Kasumi-1 (cell line): ENCODE data around the gene DNAJC5.
A peak's percentile ranks its signal among the peaks of the same experiment; 100 is the strongest.
"Not testable (repeated sequence)": the region's sequence is repeated elsewhere in the genome, so short reads cannot be mapped to it uniquely, and the experiment has no call there.

Experiments
- DNase-seq, 2 experiments: peaks; one replicate each; lab custom pipeline; 2025; lab: John Stamatoyannopoulos, UW

DNAJC5 gene

DNA sequence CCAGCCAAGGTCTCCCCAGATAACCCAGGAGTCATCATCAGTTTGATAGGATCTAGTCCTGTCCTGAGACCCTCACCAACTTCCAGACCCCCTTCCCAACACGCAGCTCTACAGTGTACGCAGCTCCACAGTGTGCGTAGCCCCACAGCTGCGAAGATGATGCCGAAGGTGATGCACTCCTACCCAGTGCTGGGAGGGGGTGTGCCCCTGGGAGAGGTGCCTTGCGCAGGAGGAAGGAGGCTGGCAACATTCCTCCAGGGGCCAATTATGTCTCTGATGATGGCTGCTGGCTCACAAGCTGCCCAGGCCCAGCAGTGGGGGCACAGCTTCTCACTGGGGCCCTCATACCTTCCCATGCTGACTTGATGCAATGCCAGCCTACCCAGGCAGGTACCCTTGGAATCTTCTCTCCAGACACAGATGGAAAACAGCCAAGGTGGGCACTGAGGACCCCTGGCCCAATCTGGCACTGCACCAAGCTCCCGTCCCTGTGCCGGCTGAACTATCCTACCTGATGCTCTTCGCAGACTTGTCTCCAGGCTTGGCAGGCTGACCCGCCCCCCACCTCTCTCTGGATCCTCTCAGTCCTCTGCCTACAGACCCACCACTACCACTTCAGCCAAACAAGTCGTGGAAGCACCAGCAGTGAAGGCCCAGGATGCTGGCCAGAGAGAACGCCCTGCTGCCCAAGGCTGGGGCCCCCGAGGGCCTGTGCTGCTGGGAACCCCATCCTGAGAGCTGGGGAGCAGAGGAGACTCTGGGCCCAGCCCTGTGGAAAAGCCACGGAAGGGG, 73.4 kb downstream of the DNAJC5 start:
- DNase-seq: no peak

DNA sequence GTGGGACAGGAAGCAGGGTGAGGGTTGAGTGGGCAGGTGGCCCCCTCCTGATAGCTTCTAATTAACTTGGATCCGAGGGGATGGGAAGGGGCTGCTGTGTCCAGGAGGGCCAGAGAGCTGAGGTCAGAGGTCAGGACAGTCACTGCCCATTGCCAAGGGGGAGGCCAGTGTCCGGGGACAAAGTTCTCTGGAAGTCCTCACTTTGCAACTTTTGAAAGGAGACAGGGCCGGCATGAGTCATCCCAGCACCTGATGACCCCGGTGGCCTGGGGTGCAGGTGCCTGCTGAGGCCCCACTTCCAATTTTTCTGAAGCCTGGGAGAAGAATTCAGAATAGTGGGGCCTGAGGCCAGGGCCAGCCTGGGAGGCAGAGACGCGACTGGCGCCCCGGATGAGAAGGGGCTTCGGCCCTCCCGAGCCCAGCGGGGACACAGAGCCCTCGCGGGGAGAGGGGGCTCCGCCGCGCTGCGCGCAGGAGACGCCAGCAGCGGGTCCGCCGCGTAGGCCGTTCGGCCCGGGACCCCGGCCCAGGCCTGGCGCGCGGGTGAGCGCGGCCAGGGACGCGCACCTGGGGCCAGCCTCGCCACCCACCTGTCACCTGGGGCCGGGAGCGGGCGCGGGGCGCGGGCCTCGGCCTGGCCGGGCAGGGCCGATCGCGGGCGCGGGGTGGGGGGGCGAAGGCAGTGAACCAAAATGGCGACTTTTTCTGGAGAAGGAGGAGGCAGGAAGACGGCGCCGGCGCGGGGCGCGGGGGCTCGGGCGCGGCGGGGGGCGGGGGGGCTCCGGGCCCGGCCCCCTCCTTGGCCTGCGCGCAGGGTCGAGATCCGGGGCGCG, 74.2 kb downstream of the DNAJC5 start:
- DNase-seq: no peak

DNA sequence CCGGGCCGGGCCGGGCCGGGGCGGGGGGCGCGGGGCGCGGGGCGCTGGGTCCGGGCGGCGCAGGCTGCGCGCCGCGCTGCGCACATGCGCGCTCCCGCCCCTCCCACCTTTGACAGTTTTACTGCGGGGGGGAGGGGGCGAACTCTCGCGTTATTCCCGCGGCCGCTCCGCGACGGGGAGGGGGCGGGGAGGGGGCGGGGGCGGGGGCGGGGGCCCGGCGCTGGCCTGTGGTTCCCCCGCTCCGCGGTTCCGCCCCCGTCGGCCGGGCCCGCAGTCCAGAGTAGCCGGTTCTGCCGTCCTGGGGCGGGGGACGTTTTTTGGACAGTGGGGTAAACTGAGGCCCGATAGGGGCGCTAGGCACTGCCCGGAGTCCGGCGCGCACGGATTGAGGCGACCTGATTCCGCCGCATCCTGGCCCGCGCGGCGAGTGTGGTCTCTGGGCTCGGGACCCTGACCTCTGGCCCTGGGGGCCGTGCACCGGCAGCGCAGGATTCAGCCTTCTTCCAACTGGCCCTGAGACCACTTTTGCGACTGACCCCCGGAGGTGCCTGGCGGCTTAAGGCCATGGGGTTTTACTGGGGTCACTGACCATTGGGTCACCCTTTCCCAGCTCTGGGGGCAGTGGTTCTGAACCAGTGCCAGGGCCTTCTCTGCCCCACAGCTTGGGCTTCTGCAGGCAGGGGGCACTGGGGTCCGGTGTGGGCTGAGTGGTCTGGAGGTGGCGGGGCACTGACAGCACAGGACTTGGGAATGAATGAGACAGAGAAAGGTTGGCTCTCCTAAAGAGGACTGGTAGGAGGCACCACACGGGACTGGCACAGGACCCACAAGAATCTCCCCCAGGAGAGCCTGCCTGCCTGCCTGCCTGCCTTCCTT, 75.2 kb downstream of the DNAJC5 start, which contains the start of gene ZNF512B:
Gene ZNF512B, minus strand, starts transcription at position 93 of the 876 bp plus-strand sequence. CDS start 1,980 bp downstream, outside the sequence.
- no peak for DNase-seq

GRCh38 chr20:63970714-63971431, 75.9 kb downstream of the DNAJC5 start:
- DNase-seq: no peak

DNA sequence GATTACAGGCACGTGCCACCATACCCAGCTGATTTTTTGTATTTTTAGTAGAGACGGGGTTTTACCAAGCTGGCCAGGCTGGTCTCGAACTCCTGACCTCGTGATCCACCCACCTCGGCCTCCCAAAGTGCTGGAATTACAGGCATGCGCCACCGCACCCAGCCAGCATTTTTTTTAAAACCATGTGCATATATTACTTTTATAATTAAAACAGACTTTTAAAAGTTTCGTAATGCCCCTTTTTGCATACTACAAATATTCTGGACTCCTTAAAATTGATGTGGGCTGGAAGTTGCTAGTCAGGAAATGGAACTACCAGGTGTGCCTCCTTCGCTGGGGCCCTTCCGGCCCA, 77.0 kb downstream of the DNAJC5 start:
- DNase-seq: not testable (repeated sequence)

GRCh38 chr20:63972312-63973159, 77.6 kb downstream of the DNAJC5 start:
- DNase-seq: no peak

GRCh38 chr20:63973160-63973479, 78.2 kb downstream of the DNAJC5 start:
- no peak for DNase-seq

- DNase-seq: peak; percentile 58 to 63
These were observed 78.9 kb downstream of the DNAJC5 start for GRCh38 chr20:63973636-63974401.

GRCh38 chr20:63974402-63975200, 79.7 kb downstream of the DNAJC5 start:
- no peak for DNase-seq

GRCh38 chr20:63976511-63976910, 81.6 kb downstream of the DNAJC5 start:
- not testable (repeated sequence) for DNase-seq

DNA sequence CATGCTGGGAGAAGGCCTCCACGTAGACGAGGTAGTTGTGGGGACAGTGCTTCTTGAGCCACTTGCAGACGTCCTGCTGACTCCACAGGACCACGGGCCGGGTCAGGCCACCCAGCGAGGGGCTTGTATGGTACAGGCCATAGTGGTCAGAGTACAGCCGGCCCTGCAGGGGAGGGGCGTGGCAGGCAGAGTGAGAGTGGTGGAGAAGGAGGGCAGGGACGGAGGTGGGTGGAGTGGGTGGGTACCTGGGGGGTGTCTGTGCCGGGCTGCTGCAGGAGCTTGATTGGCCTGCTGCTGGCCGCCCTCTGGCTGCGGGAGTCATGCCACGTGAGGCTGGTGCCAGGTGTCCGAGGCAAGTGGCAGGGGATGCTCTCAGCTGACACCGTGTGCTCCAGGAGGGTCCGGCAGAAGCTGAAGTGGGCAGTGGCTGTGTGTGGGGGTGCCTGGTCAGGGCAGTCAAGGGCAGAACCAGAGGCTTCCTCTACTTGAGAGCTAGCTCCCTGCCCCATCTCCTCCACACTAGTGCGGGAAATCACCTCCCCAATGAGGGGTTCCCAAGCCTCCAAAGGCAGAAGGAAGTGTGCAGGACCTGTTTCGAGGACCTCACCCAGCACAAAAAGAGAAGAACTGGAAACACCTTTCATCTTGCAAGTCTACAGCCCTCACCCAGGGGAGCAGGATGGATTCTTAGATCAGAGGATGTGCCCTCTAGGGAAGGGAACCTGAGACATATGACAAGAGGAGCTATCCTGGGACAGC, 82.2 kb downstream of the DNAJC5 start:
- DNase-seq: peak in 1 of 2 experiments; percentile 71

DNA sequence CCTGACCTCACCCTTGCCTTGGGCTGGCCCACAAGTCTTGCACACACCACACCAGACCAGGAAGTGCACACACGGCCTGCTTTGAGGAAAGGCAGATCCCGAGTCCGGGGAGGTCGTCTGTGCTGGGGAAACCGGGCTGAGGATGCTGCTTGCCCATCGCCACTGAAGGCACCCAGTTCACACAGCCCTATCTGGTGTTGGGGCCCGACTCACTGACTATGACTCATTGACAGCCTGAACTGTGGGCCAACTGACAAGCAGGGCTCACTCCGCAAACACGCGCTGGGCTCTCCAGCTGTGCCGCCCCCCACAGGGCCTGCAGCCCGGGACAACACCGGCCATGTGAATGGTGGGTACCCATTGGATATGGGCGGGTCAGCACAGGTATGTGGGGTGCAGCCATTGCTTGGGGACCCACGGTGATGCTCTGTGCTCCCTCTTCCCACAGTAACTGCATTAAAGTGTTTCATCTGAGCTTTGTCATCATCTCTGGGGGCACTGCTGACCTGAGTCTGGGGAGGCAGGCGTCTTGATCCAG, 82.9 kb downstream of the DNAJC5 start:
- DNase-seq: peak; percentile 71 to 73

GRCh38 chr20:63978319-63979228, 83.6 kb downstream of the DNAJC5 start:
- DNase-seq: peak; percentile 37 to 44

DNA sequence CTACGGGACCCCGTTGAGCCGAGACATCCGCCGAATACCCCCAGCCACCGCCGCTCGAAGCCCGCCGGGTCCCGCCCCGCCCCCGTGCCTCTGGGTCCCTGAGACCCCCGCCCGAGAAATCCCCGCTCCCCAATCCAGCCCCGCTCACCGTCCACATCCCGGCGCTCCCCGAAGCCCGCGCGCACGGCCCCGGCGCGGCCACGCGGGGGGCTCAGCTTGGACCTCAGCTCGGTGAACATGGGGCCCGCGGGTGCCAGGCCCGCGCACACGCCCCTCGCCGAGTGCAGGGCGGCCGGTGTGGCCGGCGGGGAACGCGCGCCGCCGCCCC, 84.3 kb downstream of the DNAJC5 start:
- DNase-seq: no peak

GRCh38 chr20:63979557-63980316, 84.8 kb downstream of the DNAJC5 start, which contains the start of gene SAMD10:
Gene SAMD10, minus strand, starts transcription at chr20:63979642. Its CDS starts 175 bp downstream, at chr20:63979467.
- DNase-seq: peak; percentile 87 to 92

DNA sequence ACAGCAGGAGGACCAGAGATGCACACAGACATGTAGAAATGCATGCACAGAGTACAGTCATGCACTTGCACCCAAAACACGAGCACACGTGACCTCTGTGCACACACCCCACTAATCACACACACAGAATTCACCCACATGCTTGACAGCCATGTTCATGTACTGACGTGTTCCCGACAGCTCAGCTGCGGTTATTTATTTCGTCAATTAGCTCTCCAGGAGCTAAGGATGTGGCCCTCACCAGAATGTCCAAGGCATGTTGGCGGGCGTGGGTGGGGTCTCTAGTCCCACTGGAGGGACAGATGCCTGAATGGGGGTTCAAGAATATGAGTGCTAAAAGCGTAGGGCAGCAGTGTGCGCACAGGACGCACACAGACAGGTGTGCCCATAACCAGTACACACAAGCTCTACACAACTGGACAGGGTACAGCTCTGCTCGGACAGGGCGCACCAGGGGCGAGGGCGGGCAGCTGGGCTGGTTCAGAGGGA, 85.4 kb downstream of the DNAJC5 start:
- DNase-seq: no peak
